HTR-8/SVneo (cell line): ENCODE data around the gene COL17A1.
A peak's percentile ranks its signal among the peaks of the same experiment; 100 is the strongest.

Experiments
- DNase-seq: peaks from one replicate; pipeline ENCODE4 v3.0.0; 2011; ENCODE audit warnings: low spot score, mixed read lengths; ENCODE audit not compliant: insufficient read length
- FAIRE-seq: peaks from 2 replicates; lab custom pipeline; 2011; peaks lifted over from hg19 to GRCh38; lab: Jason Lieb, UNC

COL17A1 gene

GRCh38 chr10:104085801-104086400, at the start of gene COL17A1:
TSS of gene COL17A1 (minus strand) at chr10:104085880. CDS start at chr10:104080673, 5,207 bp downstream.
- DNase-seq (no peak), FAIRE-seq (no peak)

GRCh38 chr10:104130041-104130440, 44.4 kb upstream of the COL17A1 start:
- DNase-seq: no peak
- FAIRE-seq: no peak

GRCh38 chr10:104128214-104128613, 42.5 kb upstream of the COL17A1 start:
- FAIRE-seq (no peak), DNase-seq (no peak)

DNA sequence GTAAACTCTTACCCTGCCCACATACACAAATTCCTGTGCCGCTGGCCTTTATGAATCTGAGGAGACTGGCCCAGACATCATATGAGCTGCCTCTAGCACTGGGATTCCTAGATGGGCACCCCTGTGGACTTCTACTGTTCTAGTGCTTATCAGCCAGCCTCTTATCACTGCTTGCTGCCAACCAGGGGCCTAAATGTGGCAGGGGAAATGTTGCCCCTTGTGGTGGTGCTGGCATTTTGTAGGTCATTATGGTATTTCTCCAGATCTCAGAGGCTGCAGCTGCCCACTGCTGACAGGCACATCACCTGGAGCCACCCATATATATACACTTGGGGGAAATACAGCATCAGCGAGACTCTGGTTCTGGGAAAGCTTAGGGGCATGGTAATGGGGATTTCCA, 41.7 kb upstream of the COL17A1 start:
- FAIRE-seq (no peak), DNase-seq (no peak)

GRCh38 chr10:104123397-104123796, 37.7 kb upstream of the COL17A1 start:
- FAIRE-seq: no peak
- no peak for DNase-seq

GRCh38 chr10:104122225-104123107, 36.8 kb upstream of the COL17A1 start:
- DNase-seq (no peak), FAIRE-seq (peak; percentile 20)

DNA sequence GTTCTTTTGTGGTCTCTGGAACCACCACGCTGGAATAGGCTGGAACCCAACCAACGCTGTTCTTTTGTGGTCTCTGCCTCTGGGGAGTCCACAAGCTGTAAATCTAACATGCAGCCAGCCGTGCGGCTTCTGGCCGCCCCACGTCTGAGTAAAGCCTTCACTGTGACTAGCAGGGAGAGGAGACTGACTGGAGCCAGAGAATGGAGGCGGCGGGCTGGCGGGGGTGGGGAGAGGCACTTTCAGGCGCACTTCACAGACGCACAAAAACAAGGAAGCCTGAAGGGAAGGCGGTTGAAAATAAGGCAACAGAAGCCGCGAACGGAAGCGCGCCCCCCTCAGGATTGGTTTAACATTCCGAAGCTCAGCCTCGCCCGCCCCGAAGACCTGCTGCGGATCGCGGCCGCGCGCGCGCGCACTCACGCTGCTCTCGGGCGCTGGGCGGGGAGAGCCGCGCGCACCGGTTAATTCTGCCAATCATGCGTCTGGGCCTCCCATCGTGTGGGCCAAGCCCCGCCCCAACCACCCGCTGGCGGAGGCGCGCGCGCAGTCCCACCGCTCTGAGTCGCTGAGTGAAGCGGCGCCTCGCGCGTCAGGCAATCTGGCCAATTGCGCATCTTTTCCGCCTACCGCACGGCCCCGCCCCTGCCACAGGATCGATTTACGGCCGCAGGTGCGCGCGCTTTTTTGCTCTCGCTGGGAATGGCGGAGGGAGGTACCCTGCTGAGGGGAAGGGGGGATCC, 36.0 kb upstream of the COL17A1 start, which contains the start of gene SFR1:
Gene SFR1, plus strand, starts transcription at position 687 of the 740 bp plus-strand sequence. Its CDS starts 13 bp downstream, at position 700.
- DNase-seq (peak; percentile 92), FAIRE-seq (peak; percentile 98)

DNA sequence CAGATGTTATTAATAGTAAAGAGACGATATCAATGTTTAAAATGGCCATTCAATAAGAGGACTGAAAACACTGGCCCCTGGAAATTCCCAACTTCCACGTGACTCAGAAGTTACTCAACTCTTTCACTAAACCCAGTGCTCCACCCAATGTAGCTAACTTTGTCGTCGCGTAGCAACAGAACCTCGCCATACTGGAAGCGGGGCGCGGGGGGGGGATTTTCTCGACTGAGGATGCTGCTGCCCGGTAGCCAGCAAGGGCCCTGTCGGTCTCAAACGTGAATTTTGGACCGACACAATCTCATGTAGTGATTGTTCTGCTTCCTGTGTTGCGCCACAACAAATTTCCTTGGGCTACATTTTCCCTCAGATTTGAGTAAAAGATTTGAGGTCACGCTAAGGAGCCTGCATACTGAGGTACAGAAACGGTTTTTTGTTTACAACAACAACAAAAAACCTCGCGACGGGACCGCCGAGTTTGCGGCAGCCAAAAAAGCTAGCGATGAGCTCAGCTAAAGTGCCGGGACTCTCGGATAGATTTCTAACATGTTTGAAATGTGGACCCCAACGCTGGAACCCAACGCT, 35.3 kb upstream of the COL17A1 start:
- peak; percentile 64 for FAIRE-seq

DNA sequence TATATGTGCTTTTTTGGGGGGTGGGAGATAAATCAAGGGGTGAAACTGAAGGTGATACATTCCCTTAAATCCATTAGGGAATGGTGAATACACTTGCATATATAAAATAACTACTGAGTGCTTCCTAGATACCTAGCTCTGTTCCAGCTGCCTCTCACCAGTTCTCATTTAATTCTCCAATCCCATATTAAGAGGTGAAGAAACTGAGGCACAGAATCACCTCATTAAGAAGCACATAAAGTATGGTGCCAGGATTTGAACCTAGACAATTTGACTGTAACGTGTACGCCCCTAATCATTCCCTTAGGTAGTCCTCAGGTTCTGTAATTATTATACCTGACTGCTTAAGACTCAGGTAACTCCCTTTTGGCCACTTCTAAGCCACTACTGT, 34.8 kb upstream of the COL17A1 start:
- FAIRE-seq (no peak), DNase-seq (no peak)

More for the DNA sequence above, 35.3 kb upstream of the COL17A1 start:
- peak; percentile 78 for DNase-seq

GRCh38 chr10:104119996-104120395, 34.3 kb upstream of the COL17A1 start:
- DNase-seq: no peak
- no peak for FAIRE-seq

DNA sequence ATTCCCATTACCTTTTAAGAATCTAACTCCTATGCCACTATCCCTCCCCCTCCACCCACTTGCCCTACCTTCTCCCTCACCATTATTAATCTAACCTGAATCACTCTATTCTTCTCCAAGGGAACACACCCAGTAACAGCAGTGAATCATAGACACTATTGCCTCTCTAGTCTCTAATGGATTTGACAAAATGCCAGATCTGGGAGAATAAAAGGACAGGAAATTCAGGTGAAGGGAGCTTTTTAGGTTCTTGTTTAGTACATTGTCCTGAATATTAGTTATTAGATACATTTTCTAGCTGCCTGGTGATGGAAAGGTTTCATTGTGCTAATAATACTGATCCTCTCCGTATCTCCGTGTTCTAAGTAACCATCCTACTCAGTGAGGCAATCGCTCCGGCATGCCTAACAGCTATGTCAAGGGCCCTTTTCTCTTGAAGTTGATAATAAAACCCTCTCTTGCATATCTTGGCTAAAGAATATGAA, 32.2 kb upstream of the COL17A1 start:
- FAIRE-seq (no peak), DNase-seq (no peak)

- FAIRE-seq: no peak
- DNase-seq: no peak
Observed at GRCh38 chr10:104113376-104113956, 27.8 kb upstream of the COL17A1 start.

DNA sequence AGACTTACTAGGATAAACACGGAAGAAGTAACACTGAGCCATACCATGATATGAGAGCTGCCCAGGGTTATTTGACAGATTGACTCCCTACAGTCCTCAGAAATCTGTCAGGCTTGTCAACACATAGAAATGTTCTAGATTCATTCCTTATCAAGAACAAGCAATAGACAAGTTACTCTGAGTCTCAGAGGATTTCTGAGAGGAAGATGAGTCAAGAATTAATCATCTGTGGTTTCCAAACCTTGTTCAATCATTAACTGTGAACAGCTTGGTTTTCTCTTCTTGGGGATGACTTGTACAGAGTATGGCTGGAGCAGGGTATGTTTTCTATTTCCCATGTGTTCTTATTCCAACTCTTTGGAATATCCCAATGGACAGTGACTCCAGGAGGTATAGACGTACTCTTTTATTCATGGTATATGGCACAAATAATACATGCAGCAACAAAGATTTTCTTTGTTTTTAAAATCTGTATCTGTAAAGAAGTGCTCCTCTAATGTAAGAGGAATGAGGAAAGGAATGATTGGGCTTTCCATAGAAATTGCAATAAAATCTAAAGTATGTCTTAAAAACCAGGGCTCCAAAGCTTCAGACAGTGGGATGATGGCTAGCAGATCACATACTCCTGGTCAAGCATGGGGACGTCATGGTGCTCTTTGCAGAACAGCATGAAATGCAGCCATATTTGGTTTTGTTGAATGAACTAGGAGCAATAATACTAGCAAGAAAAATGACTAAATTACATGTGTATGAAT, 24.4 kb upstream of the COL17A1 start:
- FAIRE-seq: no peak

DNA sequence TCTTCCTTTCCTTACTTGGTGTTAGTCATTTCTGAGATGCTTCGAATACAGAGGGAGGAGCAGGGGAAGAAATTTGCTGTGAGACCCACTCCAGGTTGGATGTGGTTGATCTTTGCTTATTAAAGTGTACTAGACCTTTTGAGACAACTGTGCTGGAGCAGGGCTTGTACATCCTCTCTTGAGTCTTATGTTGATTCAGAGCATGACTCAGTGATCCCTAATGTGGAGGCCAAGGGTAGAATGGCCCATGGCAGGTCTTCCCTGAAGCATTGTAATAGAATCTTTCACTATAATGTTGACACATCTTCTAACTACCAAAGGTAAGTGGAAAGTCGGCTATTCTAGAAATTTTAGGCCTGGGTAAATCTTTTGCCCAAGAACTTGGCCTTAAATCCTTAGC, 19.2 kb upstream of the COL17A1 start:
- DNase-seq (no peak), FAIRE-seq (no peak)

More for the DNA sequence above, 24.4 kb upstream of the COL17A1 start:
- DNase-seq: peak; percentile 9

DNA sequence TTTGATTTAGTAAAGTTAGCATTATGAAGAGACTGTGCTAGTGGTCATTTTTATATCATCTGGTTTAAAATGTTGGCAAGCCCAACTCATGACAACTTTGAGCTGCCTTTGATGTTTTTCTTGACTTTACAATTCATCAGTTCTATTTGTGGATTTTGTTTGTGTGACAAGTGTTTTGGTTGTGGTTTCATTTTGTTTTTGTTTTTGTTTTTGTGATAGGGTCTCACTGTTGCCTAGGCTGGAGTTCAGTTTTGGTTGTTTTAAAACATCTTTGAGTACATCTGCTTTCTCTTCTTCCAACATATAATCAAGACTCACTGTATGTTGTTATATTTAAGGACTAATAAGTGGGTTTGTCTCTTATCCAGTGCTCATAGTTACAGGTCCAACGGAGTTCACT, 18.7 kb upstream of the COL17A1 start:
- FAIRE-seq: no peak

GRCh38 chr10:104103956-104104355, 18.3 kb upstream of the COL17A1 start:
- no peak for FAIRE-seq

More for the DNA sequence above, 18.7 kb upstream of the COL17A1 start:
- DNase-seq: no peak

DNA sequence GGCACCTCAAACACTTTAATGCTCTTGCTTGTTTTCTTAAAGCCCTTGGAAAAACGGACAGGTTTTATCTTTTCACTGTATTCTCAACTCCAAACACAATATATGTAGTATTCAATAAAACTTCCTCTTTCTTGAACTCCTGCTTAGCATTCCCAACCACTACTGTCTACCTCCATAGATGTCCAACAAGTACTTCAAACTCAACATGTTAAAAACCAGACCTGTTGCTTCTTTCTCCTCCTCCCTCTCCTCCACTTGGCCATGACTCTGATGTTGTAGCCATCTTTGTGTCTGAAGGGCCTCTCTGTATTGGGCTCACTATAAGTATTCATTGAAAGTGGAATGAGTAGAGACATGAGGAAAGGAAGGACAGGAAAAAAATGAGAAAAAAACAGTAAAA, 16.2 kb upstream of the COL17A1 start:
- DNase-seq (no peak), FAIRE-seq (no peak)

More at GRCh38 chr10:104103956-104104355, 18.3 kb upstream of the COL17A1 start:
- DNase-seq: no peak

DNA sequence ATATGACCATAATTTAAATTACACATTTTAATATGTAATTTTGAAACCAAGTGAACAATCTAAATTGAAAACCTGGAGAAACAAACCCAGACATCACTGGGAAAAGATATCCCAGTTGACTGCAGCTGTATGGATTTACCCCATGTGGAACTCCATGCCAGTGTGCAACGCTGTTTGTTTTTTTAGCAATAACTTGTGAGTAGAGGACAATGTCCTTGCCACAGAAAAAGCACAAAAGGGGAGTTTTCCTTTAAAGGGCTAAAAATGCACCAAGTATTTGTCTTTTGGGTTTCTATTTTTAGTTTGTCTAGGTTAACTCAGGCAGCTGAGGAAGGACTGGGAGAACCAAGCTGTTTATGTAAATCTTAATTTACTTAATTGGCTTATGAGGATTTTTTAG, 15.1 kb upstream of the COL17A1 start:
- no peak for FAIRE-seq
- no peak for DNase-seq

GRCh38 chr10:104099941-104100340, 14.3 kb upstream of the COL17A1 start:
- FAIRE-seq: no peak
- no peak for DNase-seq
